ENCODE measurements around the gene SORCS2. TPM values are rescaled to one million over a fixed set of nuclear protein-coding genes. Genes with fewer than 3 reads are reported as not detected.

Gene SORCS2
- total RNA-seq, 1 experiment from 2014 or later, result 0.15 TPM

- in situ Hi-C loops (cut with HindIII; ENCODE audit: low pct_unique_long_range_greater_than_20kb, low sequenced_read_pairs), result no loop called here
- intact Hi-C loops (cut with micrococcal nuclease; ENCODE audit: unreplicated experiment), result no loop called here
- Histone ChIP-seq H3K27ac (ENCODE audit: low read length) (no peak overlapping the region), H3K9me3 (ENCODE audit: control insufficient read depth, insufficient read depth, low read depth, low read length) (no peaks in the 10 kb centered on the region), H3K27me3 (ENCODE audit: control insufficient read depth, insufficient read depth, low read length) (no peaks in the 10 kb centered on the region), H3K4me3 (ENCODE audit: low read depth in 2 of 2, low read length in 2 of 2) (no peak overlapping the region), H3K36me3 (ENCODE audit: control insufficient read depth, insufficient read depth, low read length) (no peaks in the 10 kb centered on the region), H3K4me1 (ENCODE audit: control insufficient read depth, insufficient read depth, low read length) (no peaks in the 10 kb centered on the region)
- ChIA-PET CTCF (no interaction called here), POLR2A (no interaction called here)
- BruUV-seq (replicated peaks), result no TSS peak
- no peak for DNase-seq (ENCODE audit: low read depth, low spot score)
- TF ChIP-seq POLR2AphosphoS5 (IDR thresholded peaks at IDR 0.05; ENCODE audit: low read depth, low read length) (no peak), CTCF (IDR thresholded peaks at IDR 0.05) (no peak), REST (IDR thresholded peaks at IDR 0.05; ENCODE audit: insufficient read depth in 1 of 2, low read depth in 2 of 2, low read length in 1 of 2) (no peak), SIN3A (IDR thresholded peaks at IDR 0.05; ENCODE audit: borderline replicate concordance, insufficient read depth, low read depth, low read length) (no peak), TCF7L2 (IDR thresholded peaks at IDR 0.05; ENCODE audit: low read depth, low read length) (no peak)
- no peak for ATAC-seq
These were observed 523.8 kb downstream of the SORCS2 start for GRCh38 chr4:7716010-7716721.

- ChIA-PET CTCF (no interaction called here), POLR2A (no interaction called here)
- in situ Hi-C loops (cut with HindIII; ENCODE audit: low pct_unique_long_range_greater_than_20kb, low sequenced_read_pairs), result no loop called here
- Histone ChIP-seq H3K36me3 (ENCODE audit: control insufficient read depth, insufficient read depth, low read length) (no peaks in the 10 kb centered on the region), H3K4me3 (ENCODE audit: low read depth in 2 of 2, low read length in 2 of 2) (no peak overlapping the region), H3K27me3 (ENCODE audit: control insufficient read depth, insufficient read depth, low read length) (no peaks in the 10 kb centered on the region), H3K27ac (ENCODE audit: low read length) (no peak overlapping the region), H3K4me1 (ENCODE audit: control insufficient read depth, insufficient read depth, low read length) (no peaks in the 10 kb centered on the region), H3K9me3 (ENCODE audit: control insufficient read depth, insufficient read depth, low read depth, low read length) (no peaks in the 10 kb centered on the region)
- BruUV-seq (replicated peaks), result no TSS peak
- ATAC-seq (no peak), DNase-seq (ENCODE audit: low read depth, low spot score) (no peak)
- TF ChIP-seq CTCF (IDR thresholded peaks at IDR 0.05), result no peak
- no peak for TF ChIP-seq SIN3A (IDR thresholded peaks at IDR 0.05; ENCODE audit: borderline replicate concordance, insufficient read depth, low read depth, low read length)
- no peak for TF ChIP-seq POLR2AphosphoS5 (IDR thresholded peaks at IDR 0.05; ENCODE audit: low read depth, low read length)
- TF ChIP-seq TCF7L2 (IDR thresholded peaks at IDR 0.05; ENCODE audit: low read depth, low read length), result no peak
- no peak for TF ChIP-seq REST (IDR thresholded peaks at IDR 0.05; ENCODE audit: insufficient read depth in 1 of 2, low read depth in 2 of 2, low read length in 1 of 2)
- intact Hi-C loops (cut with micrococcal nuclease; ENCODE audit: unreplicated experiment), result no loop called here
These were observed 524.8 kb downstream of the SORCS2 start for GRCh38 chr4:7717161-7717560.

Data from Panc1 (cell line).